Naive thymus-derived CD4-positive, alpha-beta T cell (primary cell): Measurements from ENCODE around the gene REELD1. TPM values are rescaled to one million over a fixed set of nuclear protein-coding genes. Genes with fewer than 3 reads are reported as not detected.

ENCODE experiments used
- ATAC-seq: fragments of 150-1000 bp; cut with Tn5 transposase; 2 replicates; pipeline ENCODE4 v1.10.0; 2021; ENCODE audit warnings: mild to moderate bottlenecking, moderate library complexity
- CTCF ChIA-PET: fragments of 350-600 bp; sonication (Branson Sonifier 250); formaldehyde crosslinking; loops from one replicate; lab custom pipeline; 2021; ENCODE audit warnings: antibody characterized with exemption; lab: Charles Lee
- POLR2A ChIA-PET: fragments of 350-600 bp; sonication (Branson Sonifier 250); formaldehyde crosslinking; loops from one replicate; lab custom pipeline; 2021; ENCODE audit warnings: antibody characterized with exemption, inconsistent platforms; lab: Charles Lee
- DNase-seq, 9 donors: peaks; one replicate each; pipeline versions ENCODE4 v3.0.0 to v3.0.0-alpha.2; 2020 to 2022; ENCODE audit warnings: mixed read lengths in 1 of 9
- H3K27ac ChIP-seq: one replicate; pipeline ENCODE4 v1.7.0; 2013; ENCODE audit warnings: mild to moderate bottlenecking, low read depth, low read length, moderate library complexity
- H3K27me3 ChIP-seq, 2 donors: one replicate each; pipeline ENCODE4 v1.7.0; 2013; ENCODE audit warnings: low read length in 2 of 2, mild to moderate bottlenecking in 2 of 2, moderate library complexity in 2 of 2; ENCODE audit not compliant: control insufficient read depth in 2 of 2, insufficient read depth in 2 of 2
- H3K36me3 ChIP-seq, 3 experiments: 1 replicate in 2 of 3; 2 replicates in 1 of 3; pipeline ENCODE4 v1.7.0; 2013; ENCODE audit warnings: low read length in 3 of 3, mild to moderate bottlenecking in 3 of 3, moderate library complexity in 1 of 3; ENCODE audit not compliant: insufficient read depth in 3 of 3, control insufficient read depth in 2 of 3
- H3K4me1 ChIP-seq, 2 donors: one replicate each; pipeline ENCODE4 v1.7.0; 2013; ENCODE audit warnings: low read length in 2 of 2, mild to moderate bottlenecking in 2 of 2, moderate library complexity in 1 of 2; ENCODE audit not compliant: control insufficient read depth in 2 of 2, insufficient read depth in 2 of 2
- H3K4me3 ChIP-seq: 2 replicates; pipeline ENCODE4 v1.7.0; 2013; ENCODE audit warnings: mild to moderate bottlenecking, low read length
- H3K9me3 ChIP-seq, 3 experiments: 1 replicate in 2 of 3; 2 replicates in 1 of 3; pipeline ENCODE4 v1.7.0; 2013; ENCODE audit warnings: low read length in 3 of 3; ENCODE audit not compliant: control insufficient read depth in 2 of 3
- H3K27ac Mint-ChIP-seq, 9 donors: one replicate each; pipeline ENCODE4 v1.8.0; 2020 to 2022; ENCODE audit warnings: mixed read lengths in 9 of 9, mild to moderate bottlenecking in 8 of 9, moderate library complexity in 5 of 9, inconsistent platforms in 2 of 9
- H3K27me3 Mint-ChIP-seq, 5 donors: one replicate each; pipeline ENCODE4 v1.8.0; 2021 to 2022; ENCODE audit warnings: mixed read lengths in 5 of 5, mild to moderate bottlenecking in 1 of 5
- H3K36me3 Mint-ChIP-seq, 5 donors: one replicate each; pipeline ENCODE4 v1.8.0; 2020 to 2022; ENCODE audit warnings: mixed read lengths in 5 of 5, mild to moderate bottlenecking in 3 of 5, inconsistent platforms in 1 of 5
- H3K4me1 Mint-ChIP-seq, 7 donors: one replicate each; pipeline ENCODE4 v1.8.0; 2020 to 2022; ENCODE audit warnings: mixed read lengths in 7 of 7, mild to moderate bottlenecking in 3 of 7, inconsistent platforms in 1 of 7
- H3K4me3 Mint-ChIP-seq, 10 donors: one replicate each; pipeline ENCODE4 v1.8.0; 2020 to 2022; ENCODE audit warnings: mild to moderate bottlenecking in 10 of 10, mixed read lengths in 10 of 10, moderate library complexity in 6 of 10, inconsistent platforms in 2 of 10
- H3K9me3 Mint-ChIP-seq, 11 donors: one replicate each; pipeline ENCODE4 v1.8.0; 2020 to 2022; ENCODE audit warnings: mixed read lengths in 11 of 11, mild to moderate bottlenecking in 4 of 11, inconsistent platforms in 1 of 11, moderate library complexity in 1 of 11
- intact Hi-C, 2 donors: fragments of 100-400 bp; cut with micrococcal nuclease; formaldehyde crosslinking; loops; one replicate each; pipeline ENCODE4 v1.15.1; 2023
- polyA plus RNA-seq, 2 donors: library from polyadenylated mRNA; unstranded; fragments of 300-500 nt; fragmentation: Illumina TruSeq; gene quantifications; one replicate each; pipeline ENCODE4 v1.2.3, GENCODE V29; 2021
- total RNA-seq, 6 experiments: library from RNA in 5 of 6; stranded (reverse) in 5 of 6; gene quantifications; 1 replicate in 5 of 6; 2 replicates in 1 of 6; pipeline ENCODE4 v1.2.3 and lab custom pipeline; 2021 to 2026

Gene REELD1
- total RNA-seq (1 to 10 TPM in 3 of 5 experiments, under 1 TPM in 1, not detected in 1; 0.89 to 1.7 (median 1.4) TPM), polyA plus RNA-seq (under 1 TPM in 1 of 2 donors, not detected in 1; 0.23 TPM), total RNA-seq (lab: John Stamatoyannopoulos, UW) (2.0 reads per million, percentile 9 among the genes with 10 or more reads in this experiment)

DNA sequence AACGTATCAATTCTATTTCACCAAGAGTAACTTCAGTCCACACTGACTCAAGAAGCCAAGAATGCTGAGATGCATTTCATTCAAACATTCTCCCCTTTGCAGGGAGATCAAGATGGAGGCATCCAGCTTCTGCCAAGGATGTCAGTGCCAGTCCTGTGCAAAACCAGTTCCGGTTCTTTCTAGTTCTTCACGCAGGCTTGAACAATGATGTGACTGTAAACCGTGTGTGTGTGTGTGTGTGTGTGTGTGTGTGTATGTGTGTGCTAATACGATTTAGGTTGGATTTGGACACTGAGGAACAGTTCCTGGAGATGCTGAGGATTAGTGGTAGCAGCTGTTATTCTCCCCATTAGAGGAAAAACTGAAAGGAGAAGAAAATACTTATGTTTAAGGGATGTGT lies at the start of gene REELD1:
TSS of gene REELD1 (plus strand) at position 301 of the 400 bp plus-strand sequence. CDS start 2,415 bp downstream, outside the sequence.
- no peaks in the 10 kb centered on the region for H3K4me1 Mint-ChIP-seq
- DNase-seq (no peak), ATAC-seq (no peak)
- intact Hi-C loops, result no loop called here
- ChIA-PET CTCF (no interaction called here), POLR2A (no interaction called here)
- no peaks in the 10 kb centered on the region for H3K9me3 Mint-ChIP-seq
- no peaks in the 10 kb centered on the region for H3K9me3 ChIP-seq
- H3K27me3 ChIP-seq, result no peaks in the 10 kb centered on the region
- H3K27me3 Mint-ChIP-seq, result peaks cover 0 to 6% (median 2%) of the 10 kb centered on the region in 5 donors
- H3K4me3 Mint-ChIP-seq, result no peak within 1 kb of the TSS
- no peaks in the 10 kb centered on the region for H3K36me3 Mint-ChIP-seq
- no peak within 1 kb of the TSS for H3K27ac Mint-ChIP-seq
- no peaks in the 10 kb centered on the region for H3K4me1 ChIP-seq
- no peaks in the 10 kb centered on the region for H3K36me3 ChIP-seq
- no peak within 1 kb of the TSS for H3K27ac ChIP-seq
- no peak within 1 kb of the TSS for H3K4me3 ChIP-seq

DNA sequence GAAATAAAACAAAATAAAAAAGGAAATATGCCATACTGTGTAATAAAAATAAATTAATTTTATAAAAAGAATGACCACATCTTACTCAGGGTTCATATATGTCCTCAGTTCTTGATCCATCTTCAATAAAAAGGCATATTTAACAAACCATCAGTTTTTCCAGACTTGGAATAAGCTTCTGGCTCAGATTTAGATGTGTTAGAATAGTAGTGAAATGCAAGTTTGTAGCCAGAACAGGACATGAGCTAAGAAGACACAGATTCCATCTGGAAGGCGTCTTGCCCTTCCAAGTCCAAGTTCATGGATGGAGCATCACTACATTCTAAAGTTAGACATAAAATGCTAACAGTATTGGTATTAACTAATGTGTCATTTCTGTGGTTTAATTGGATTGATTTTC lies 49.1 kb upstream of the REELD1 start:
- Mint-ChIP-seq H3K4me3 (no peak overlapping the region), H3K27ac (no peak overlapping the region), H3K27me3 (peaks cover 0 to 23% (median 0%) of the 10 kb centered on the region in 5 donors), H3K4me1 (no peaks in the 10 kb centered on the region), H3K36me3 (peaks cover 0 to 8% (median 4%) of the 10 kb centered on the region in 5 donors), H3K9me3 (peaks cover 0 to 23% (median 8%) of the 10 kb centered on the region in 11 donors)
- POLR2A ChIA-PET, result no interaction called here
- H3K36me3 ChIP-seq, result no peaks in the 10 kb centered on the region
- no peak for ATAC-seq
- H3K27me3 ChIP-seq, result peaks cover 0 to 4% of the 10 kb centered on the region in 2 donors
- no peaks in the 10 kb centered on the region for H3K4me1 ChIP-seq
- H3K4me3 ChIP-seq, result no peak overlapping the region
- CTCF ChIA-PET, result no interaction called here
- H3K9me3 ChIP-seq, result peaks cover 0 to 5% (median 0%) of the 10 kb centered on the region in 3 experiments
- no peak for DNase-seq
- intact Hi-C loops, result no loop called here
- no peak overlapping the region for H3K27ac ChIP-seq

DNA sequence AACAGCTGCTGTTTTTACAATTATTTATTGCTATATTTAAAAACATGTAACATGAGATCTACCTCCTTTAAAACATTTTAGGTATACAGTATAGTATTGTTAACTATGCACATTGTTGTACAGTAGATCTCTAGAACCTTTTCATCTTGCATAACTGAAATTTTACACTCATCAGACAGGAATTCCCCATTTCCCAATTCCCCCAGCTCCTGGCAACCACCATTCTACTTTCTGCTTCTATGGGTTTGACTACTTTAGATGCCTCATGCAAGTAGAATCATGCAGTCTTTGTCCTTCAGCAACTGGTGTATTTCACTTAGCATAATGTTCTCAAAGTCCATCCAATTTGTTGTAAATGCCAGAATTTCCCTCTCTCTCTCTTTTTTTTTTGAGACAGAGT lies 48.5 kb upstream of the REELD1 start:
- no peak for DNase-seq

DNA sequence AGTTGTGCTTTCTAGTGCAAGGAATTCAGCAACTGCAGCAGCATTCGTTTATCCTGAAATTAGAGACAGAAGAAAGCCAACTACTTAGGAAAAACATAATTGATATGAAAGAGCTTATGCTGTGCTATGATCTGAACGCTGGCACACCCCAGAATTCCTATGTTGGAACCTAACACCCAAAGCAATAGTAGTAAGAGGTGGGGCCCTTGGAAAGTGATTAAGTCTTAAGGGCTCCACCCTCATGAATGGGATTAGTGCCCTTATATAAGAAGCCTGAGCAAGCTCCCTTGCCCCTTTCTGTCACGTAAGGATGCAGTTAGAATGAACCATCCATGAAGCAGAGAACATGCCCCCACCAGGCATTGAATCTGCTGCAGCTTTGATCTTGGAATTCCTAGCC lies 44.2 kb upstream of the REELD1 start:
- Mint-ChIP-seq H3K27ac (no peak overlapping the region), H3K9me3 (no peaks in the 10 kb centered on the region), H3K27me3 (no peaks in the 10 kb centered on the region), H3K36me3 (no peaks in the 10 kb centered on the region), H3K4me1 (peaks cover 0 to 16% (median 11%) of the 10 kb centered on the region in 7 donors), H3K4me3 (no peak overlapping the region)
- no peak for ATAC-seq
- Histone ChIP-seq H3K27me3 (no peaks in the 10 kb centered on the region), H3K4me3 (no peak overlapping the region), H3K4me1 (peaks cover 6% of the 10 kb centered on the region in 2 donors), H3K27ac (no peak overlapping the region), H3K9me3 (no peaks in the 10 kb centered on the region), H3K36me3 (no peaks in the 10 kb centered on the region)
- intact Hi-C loops, result loop anchor here (10.0 kb wide), 1 partner anchor 775 kb away; the partner anchor contains the start of gene TTC29 (in 2 of the 2)
- ChIA-PET CTCF (no interaction called here), POLR2A (no interaction called here)
- no peak for DNase-seq

More for the DNA sequence above, 48.5 kb upstream of the REELD1 start:
- Mint-ChIP-seq H3K9me3 (peaks cover 0 to 17% (median 6%) of the 10 kb centered on the region in 11 donors), H3K4me3 (no peak overlapping the region), H3K27me3 (peaks cover 0 to 16% (median 0%) of the 10 kb centered on the region in 5 donors), H3K36me3 (peaks cover 0 to 5% (median 4%) of the 10 kb centered on the region in 5 donors), H3K4me1 (no peaks in the 10 kb centered on the region), H3K27ac (no peak overlapping the region)
- Histone ChIP-seq H3K36me3 (no peaks in the 10 kb centered on the region), H3K27me3 (peaks cover 0 to 4% of the 10 kb centered on the region in 2 donors), H3K9me3 (peaks cover 0 to 5% (median 0%) of the 10 kb centered on the region in 3 experiments), H3K4me3 (no peak overlapping the region), H3K4me1 (no peaks in the 10 kb centered on the region), H3K27ac (no peak overlapping the region)
- ChIA-PET POLR2A (interaction anchor here (0.6 kb wide), 1 partner anchor 1542 kb away, joined by 3 read pairs; no protein-coding TSS in a partner anchor), CTCF (no interaction called here)
- intact Hi-C loops, result no loop called here
- no peak for ATAC-seq

DNA sequence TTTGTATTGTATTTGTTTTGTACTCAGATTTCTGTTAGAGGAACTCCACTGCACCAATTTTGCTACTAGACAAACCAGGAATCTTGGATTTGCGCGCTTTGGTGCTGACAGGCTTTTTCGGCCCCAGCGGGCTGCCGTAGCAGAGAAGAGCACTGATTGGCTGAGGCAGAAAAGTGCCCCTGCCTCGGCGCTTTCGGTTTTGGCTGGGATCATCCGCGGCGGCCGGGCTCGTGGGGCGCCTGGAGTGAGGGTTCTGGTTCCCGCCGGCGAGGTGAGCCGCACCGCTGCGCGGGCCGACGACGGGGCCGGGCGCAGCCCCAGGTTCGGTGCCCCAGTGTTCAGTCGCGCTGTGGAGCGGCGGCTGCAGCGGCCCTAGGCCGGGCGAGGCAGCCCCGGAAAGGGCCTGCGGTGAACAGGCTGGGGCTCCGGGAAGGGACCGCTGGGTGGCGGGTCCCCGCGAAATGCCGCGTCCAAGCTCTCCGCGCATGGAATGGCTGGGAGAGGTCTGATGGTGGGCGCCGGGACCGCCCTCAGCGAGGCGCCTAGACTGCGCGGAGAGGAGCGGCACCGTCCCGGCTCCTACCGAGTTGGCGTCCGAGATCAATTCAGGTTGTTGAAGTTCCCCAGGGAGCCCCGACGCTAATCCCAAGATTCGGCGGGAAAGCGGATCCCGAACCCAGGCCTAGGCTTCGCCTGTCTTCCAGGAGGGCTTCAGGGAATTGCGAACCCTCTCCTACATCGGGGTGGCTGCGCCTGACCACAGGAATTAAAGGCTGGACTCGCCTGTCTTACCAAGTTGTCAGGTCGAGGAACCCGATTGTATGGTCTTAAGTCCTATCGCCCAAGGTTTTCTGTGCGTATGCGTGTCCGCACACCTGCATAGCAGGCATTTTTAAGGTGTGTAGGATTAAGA lies 38.5 kb upstream of the REELD1 start, which contains the start of gene LSM6:
TSS of gene LSM6 (plus strand) at position 178 of the 913 bp plus-strand sequence. CDS start 7,204 bp downstream, outside the sequence.
- no peaks in the 10 kb centered on the region for H3K9me3 Mint-ChIP-seq
- POLR2A ChIA-PET, result no interaction called here
- Histone ChIP-seq H3K27ac (peak within 1 kb of the TSS; percentile 94), H3K9me3 (no peaks in the 10 kb centered on the region), H3K36me3 (peaks cover 0 to 6% (median 0%) of the 10 kb centered on the region in 3 experiments), H3K4me1 (peaks cover 25 to 31% of the 10 kb centered on the region in 2 donors), H3K27me3 (no peaks in the 10 kb centered on the region), H3K4me3 (peak within 1 kb of the TSS; percentile 87)
- peaks cover 29 to 66% (median 57%) of the 10 kb centered on the region in 7 donors for H3K4me1 Mint-ChIP-seq
- ATAC-seq (peak; percentile 94), DNase-seq (peak; percentile 63 to 86 (median 84))
- peak within 1 kb of the TSS; percentile 82 to 99 (median 97) for H3K27ac Mint-ChIP-seq
- H3K27me3 Mint-ChIP-seq, result no peaks in the 10 kb centered on the region
- peaks cover 0 to 7% (median 0%) of the 10 kb centered on the region in 5 donors for H3K36me3 Mint-ChIP-seq
- CTCF ChIA-PET, result no interaction called here
- peak within 1 kb of the TSS; percentile 88 to 95 (median 92) for H3K4me3 Mint-ChIP-seq
- intact Hi-C loops, result loop anchor here (1.0 to 10.0 kb wide), 15 partner anchors 9 to 1877 kb away; partner anchors contain the start of genes MMAA (in 2 of the 2), OTUD4 (in 2 of the 2), TTC29 (in 2 of the 2) and ZNF827 (in 2 of the 2)

DNA sequence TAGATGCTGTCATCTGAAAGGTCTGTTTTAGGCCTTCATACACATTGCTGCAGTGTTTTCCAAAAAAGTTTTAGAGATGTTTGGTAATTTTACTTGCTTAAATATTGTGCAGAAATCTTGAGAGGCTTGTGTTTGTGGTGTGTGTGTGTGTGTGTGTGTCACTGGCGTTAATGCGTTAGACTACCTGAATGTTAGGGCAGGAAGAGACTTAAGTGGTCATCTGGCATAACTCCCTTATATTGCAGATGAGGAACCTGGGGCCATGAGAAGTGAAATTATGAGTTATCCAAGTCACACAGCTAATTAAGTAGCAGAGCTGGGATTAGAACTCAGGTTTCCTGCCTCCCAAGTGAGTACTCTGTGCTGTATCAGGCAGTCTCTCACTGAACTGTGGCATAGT lies 37.4 kb upstream of the REELD1 start:
- ChIA-PET POLR2A (no interaction called here), CTCF (no interaction called here)
- DNase-seq (no peak), ATAC-seq (no peak)
- H3K9me3 Mint-ChIP-seq, result no peaks in the 10 kb centered on the region
- Histone ChIP-seq H3K9me3 (no peaks in the 10 kb centered on the region), H3K4me3 (peak overlapping the region; percentile 87), H3K27ac (no peak overlapping the region), H3K27me3 (no peaks in the 10 kb centered on the region), H3K4me1 (peaks cover 25 to 31% of the 10 kb centered on the region in 2 donors), H3K36me3 (peaks cover 0 to 6% (median 0%) of the 10 kb centered on the region in 3 experiments)
- intact Hi-C loops, result loop anchor here (1.0 to 10.0 kb wide), 6 partner anchors 7 to 1875 kb away; partner anchors contain the start of genes TTC29 (in 2 of the 2), ABCE1 (in 1 of the 2), ANAPC10 (in 1 of the 2) and OTUD4 (in 1 of the 2)
- H3K27ac Mint-ChIP-seq, result peak overlapping the region; percentile 82 to 98 (median 97)
- H3K27me3 Mint-ChIP-seq, result no peaks in the 10 kb centered on the region
- peak overlapping the region; percentile 88 to 95 (median 92) for H3K4me3 Mint-ChIP-seq
- peaks cover 31 to 77% (median 68%) of the 10 kb centered on the region in 7 donors for H3K4me1 Mint-ChIP-seq
- H3K36me3 Mint-ChIP-seq, result peaks cover 0 to 7% (median 0%) of the 10 kb centered on the region in 5 donors
